Ramos (cell line): Measurements from ENCODE around the gene LRMDA.
"Not testable (repeated sequence)": the region's sequence is repeated elsewhere in the genome, so short reads cannot be mapped to it uniquely, and the experiment has no call there.

Source experiments
- in situ Hi-C: fragments of 300-500 bp; cut with MboI; formaldehyde crosslinking; loops from one replicate; pipeline ENCODE4 v1.14.3; 2022; ENCODE audit warnings: low sequenced_read_pairs; ENCODE audit not compliant: unreplicated experiment

Gene LRMDA

GRCh38 chr10:76138286-76138685 is 706.9 kb downstream of the LRMDA start:
- in situ Hi-C loops: no loop called here

GRCh38 chr10:76138906-76139305 is 707.5 kb downstream of the LRMDA start:
- in situ Hi-C loops: no loop called here

- in situ Hi-C loops: no loop called here
These were observed 708.0 kb downstream of the LRMDA start for GRCh38 chr10:76139431-76139830.

GRCh38 chr10:76141376-76141775 is 710.0 kb downstream of the LRMDA start:
- in situ Hi-C loops: no loop called here

GRCh38 chr10:76148217-76148616 is 716.8 kb downstream of the LRMDA start:
- in situ Hi-C loops: not testable (repeated sequence)

- in situ Hi-C loops: no loop called here
These were observed 717.8 kb downstream of the LRMDA start for GRCh38 chr10:76149182-76149581.

- in situ Hi-C loops: no loop called here
These were observed 718.2 kb downstream of the LRMDA start for GRCh38 chr10:76149602-76150138.

- in situ Hi-C loops: no loop called here
These were observed 718.9 kb downstream of the LRMDA start for GRCh38 chr10:76150139-76150875.

- in situ Hi-C loops: no loop called here
These were observed 719.5 kb downstream of the LRMDA start for GRCh38 chr10:76150876-76151288.

- in situ Hi-C loops: no loop called here
These were observed 720.8 kb downstream of the LRMDA start for GRCh38 chr10:76152186-76152585.

- in situ Hi-C loops: no loop called here
These were observed 724.5 kb downstream of the LRMDA start for GRCh38 chr10:76155961-76156360.

- in situ Hi-C loops: no loop called here
These were observed 729.2 kb downstream of the LRMDA start for GRCh38 chr10:76160446-76161300.

GRCh38 chr10:76161301-76161582 is 729.8 kb downstream of the LRMDA start:
- in situ Hi-C loops: no loop called here

- in situ Hi-C loops: no loop called here
These were observed 737.0 kb downstream of the LRMDA start for GRCh38 chr10:76168437-76168836.

GRCh38 chr10:76169246-76169645 is 737.8 kb downstream of the LRMDA start:
- in situ Hi-C loops: no loop called here

GRCh38 chr10:76172020-76172419 is 740.6 kb downstream of the LRMDA start:
- in situ Hi-C loops: no loop called here

- in situ Hi-C loops: no loop called here
These were observed 744.2 kb downstream of the LRMDA start for GRCh38 chr10:76175533-76176165.

GRCh38 chr10:76176166-76176550 is 744.7 kb downstream of the LRMDA start:
- in situ Hi-C loops: no loop called here

GRCh38 chr10:76177936-76178335 is 746.5 kb downstream of the LRMDA start:
- in situ Hi-C loops: no loop called here

- in situ Hi-C loops: no loop called here
These were observed 747.3 kb downstream of the LRMDA start for GRCh38 chr10:76178532-76179292.
